Esophagus muscularis mucosa (tissue), 4 donors: Measurements from ENCODE around the gene TRMT61B. TPM values are rescaled to one million over a fixed set of nuclear protein-coding genes. Genes with fewer than 3 reads are reported as not detected.

ENCODE experiments used
- DNase-seq: peaks from one replicate; pipeline ENCODE4 v3.0.0-alpha.2; 2017; ENCODE audit errors: extremely low spot score
- H3K27ac ChIP-seq, 4 donors: fragments of 200-600 bp; sonication (generic); replicated peaks in 1 of 4; 1 replicate in 3 of 4; 2 replicates in 1 of 4; pipeline ENCODE4 v1.5.1; 2016 to 2019; ENCODE audit warnings: mild to moderate bottlenecking in 1 of 4
- H3K27me3 ChIP-seq, 4 donors: fragments of 200-600 bp; sonication (generic); one replicate each; pipeline versions ENCODE4 v1.5.1 to v1.6.0; 2016 to 2019
- H3K36me3 ChIP-seq, 4 donors: fragments of 200-600 bp; sonication (generic); one replicate each; pipeline ENCODE4 v1.5.1; 2016 to 2019
- H3K4me1 ChIP-seq, 4 donors: fragments of 200-600 bp; sonication (generic); one replicate each; pipeline ENCODE4 v1.5.1; 2016 to 2019
- H3K4me3 ChIP-seq, 4 donors: fragments of 200-600 bp; sonication (generic); 1 replicate in 2 of 4; 2 replicates in 2 of 4; pipeline ENCODE4 v1.5.1; 2016 to 2019; ENCODE audit warnings: mild to moderate bottlenecking in 4 of 4, moderate library complexity in 1 of 4
- H3K9me3 ChIP-seq, 4 donors: fragments of 200-600 bp; sonication (generic); 1 replicate in 3 of 4; 2 replicates in 1 of 4; pipeline ENCODE4 v1.5.1; 2016 to 2019
- CTCF ChIP-seq, 3 experiments: fragments of 200-600 bp in 2 of 3; fragments of 450-650 bp in 1 of 3; sonication (generic) in 2 of 3; IDR thresholded peaks; one replicate each; pipeline ENCODE4 v1.5.1; 2017 to 2019; ENCODE audit warnings: antibody characterized with exemption in 3 of 3, mild to moderate bottlenecking in 2 of 3, moderate library complexity in 1 of 3
- EP300 ChIP-seq: sonication (generic); formaldehyde crosslinking; IDR thresholded peaks from one replicate; pipeline ENCODE4 v1.6.1; 2017; ENCODE audit warnings: antibody characterized with exemption
- POLR2A ChIP-seq: fragments of 450-650 bp; IDR thresholded peaks from one replicate; pipeline ENCODE4 v1.6.1; 2017; ENCODE audit warnings: antibody characterized with exemption, moderate library complexity, mild to moderate bottlenecking, low read depth
- POLR2AphosphoS5 ChIP-seq, 2 donors: sonication (generic); formaldehyde crosslinking; IDR thresholded peaks; one replicate each; pipeline ENCODE4 v1.6.1; 2017; ENCODE audit warnings: antibody characterized with exemption in 2 of 2
- WGBS: methylation state at CpG from one replicate; pipeline ENCODE4 v1.1.5; 2018; 5-methylcytosine and 5-hydroxymethylcytosine counted together
- intact Hi-C: fragments of 100-400 bp; cut with DNase I; formaldehyde crosslinking; loops from one replicate; pipeline ENCODE4 v1.15.1; 2023
- small RNA-seq, 3 donors: library from RNA; depleted of rRNA; stranded (forward); fragments of <200 nt; gene quantifications; one replicate each; pipeline ENCODE3, GENCODE V24; 2016
- total RNA-seq, 4 donors: library from RNA; depleted of rRNA; stranded (reverse); fragments of >200 nt; gene quantifications; one replicate each; pipeline versions ENCODE4 v1.1.0 to v1.2.1, GENCODE V29; 2016

TRMT61B gene
- total RNA-seq, 4 donors from 2014 or later = 10.6 to 14.6 (median 11.4) TPM

- no peak for TF ChIP-seq POLR2A
- no peak for TF ChIP-seq EP300
- TF ChIP-seq POLR2AphosphoS5 (IDR thresholded peaks at IDR 0.05) = no peak
- TF ChIP-seq CTCF (IDR thresholded peaks at IDR 0.05) = no peak
- peaks cover 32 to 89% (median 54%) of the 10 kb centered on the region in 4 donors for H3K36me3 ChIP-seq
- peak overlapping the region; percentile 38 to 54 (median 45) for H3K27ac ChIP-seq
These were observed 67.1 kb downstream of the TRMT61B start for GRCh38 chr2:28802975-28803429.

GRCh38 chr2:28801726-28802125 is 68.4 kb downstream of the TRMT61B start:
- no peaks in the 10 kb centered on the region for H3K27me3 ChIP-seq
- peaks cover 6 to 42% (median 32%) of the 10 kb centered on the region in 4 donors for H3K4me1 ChIP-seq
- H3K4me3 ChIP-seq = no peak overlapping the region
- 73% methylated on average over 3 of the region's 3 CpGs for whole genome bisulfite sequencing
- H3K36me3 ChIP-seq = peaks cover 29 to 94% (median 54%) of the 10 kb centered on the region in 4 donors
- H3K27ac ChIP-seq = peak overlapping the region; percentile 38 to 54 (median 45)
- intact Hi-C loops = no loop called here
- no peaks in the 10 kb centered on the region for H3K9me3 ChIP-seq
- DNase-seq = no peak
- TF ChIP-seq POLR2AphosphoS5 (IDR thresholded peaks at IDR 0.05) (peak in 1 of 2 donors; percentile 22), EP300 (no peak)

More at GRCh38 chr2:28802975-28803429, 67.1 kb downstream of the TRMT61B start:
- DNase-seq = no peak
- Histone ChIP-seq H3K27me3 (no peaks in the 10 kb centered on the region), H3K4me1 (peaks cover 5 to 41% (median 31%) of the 10 kb centered on the region in 4 donors), H3K9me3 (no peaks in the 10 kb centered on the region), H3K4me3 (no peak overlapping the region)
- 49% methylated on average over 4 of the region's 4 CpGs for WGBS
- intact Hi-C loops = no loop called here

Small RNA genes within 50 kb of the gene (small RNA-seq; reads per million reads assigned to genes)
- 413 to 773 (median 456) reads per million in 3 donors for gene SNORD92

Other genes starting within 250 kb of the TRMT61B start
- gene PPP1CB, start 118.5 kb downstream of the TRMT61B start, total RNA-seq = 1,000 to 10,000 TPM in 1 of 4 donors, 100 to 1,000 TPM in 3; 658 to 1,191 (median 759) TPM
- 1 to 10 TPM in 2 of 4 donors, under 1 TPM in 2; 0.33 to 3.0 (median 0.91) TPM for gene SPDYA, start 59.5 kb downstream of the TRMT61B start, total RNA-seq
- gene WDR43, start 24.4 kb upstream of the TRMT61B start, total RNA-seq = 10 to 100 TPM; 21.5 to 53.0 (median 31.0) TPM
- under 1 TPM; 0.57 to 0.99 (median 0.77) TPM for gene TOGARAM2, start 111.0 kb upstream of the TRMT61B start, total RNA-seq
- not detected for gene PCARE, start 204.2 kb upstream of the TRMT61B start, total RNA-seq
- gene CLIP4, start 245.1 kb upstream of the TRMT61B start, total RNA-seq = 10 to 100 TPM; 58.5 to 83.1 (median 66.8) TPM